ENCODE data around the gene FRAT2.
A peak's percentile ranks its signal among the peaks of the same experiment; 100 is the strongest.

The FRAT2 gene, protein sequence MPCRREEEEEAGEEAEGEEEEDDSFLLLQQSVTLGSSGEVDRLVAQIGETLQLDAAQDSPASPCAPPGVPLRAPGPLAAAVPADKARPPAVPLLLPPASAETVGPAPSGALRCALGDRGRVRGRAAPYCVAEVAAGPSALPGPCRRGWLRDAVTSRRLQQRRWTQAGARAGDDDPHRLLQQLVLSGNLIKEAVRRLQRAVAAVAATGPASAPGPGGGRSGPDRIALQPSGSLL

DNA sequence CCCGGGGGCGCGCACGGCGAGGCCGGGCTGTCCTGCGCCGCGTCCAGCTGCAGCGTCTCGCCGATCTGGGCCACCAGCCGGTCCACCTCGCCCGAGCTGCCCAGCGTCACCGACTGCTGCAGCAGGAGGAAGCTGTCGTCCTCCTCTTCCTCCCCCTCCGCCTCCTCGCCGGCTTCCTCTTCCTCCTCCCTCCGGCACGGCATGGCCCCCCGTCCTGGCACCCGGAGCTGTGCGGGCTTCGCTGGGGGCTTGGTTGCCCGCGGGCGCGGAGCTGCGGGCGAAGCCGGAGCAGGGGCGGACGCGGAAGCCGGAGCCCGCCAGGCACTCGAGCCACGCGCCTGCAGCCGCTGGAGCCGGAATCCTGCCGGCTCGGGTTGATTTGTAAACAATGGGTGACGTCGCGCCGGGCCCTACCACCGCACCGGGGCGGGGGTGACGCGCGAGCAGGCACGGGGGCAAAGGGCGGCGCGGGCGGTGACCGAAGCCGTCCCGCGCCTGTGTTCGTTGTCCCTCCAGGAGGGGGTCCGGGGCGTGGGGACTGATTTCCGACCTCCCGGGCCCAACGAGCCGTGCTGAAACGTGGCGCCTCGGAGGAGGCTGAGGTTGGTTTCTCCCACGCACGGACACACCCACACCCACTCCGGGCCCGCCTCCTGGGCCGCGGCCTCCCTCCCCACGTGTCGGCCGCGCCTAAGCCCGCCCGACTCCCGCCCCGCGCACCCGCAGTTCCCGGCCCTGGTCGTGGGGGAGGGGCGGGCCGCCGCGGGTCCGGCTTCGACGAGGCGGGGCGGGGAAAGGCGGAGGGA, at the start of gene FRAT2:
Gene FRAT2 (minus strand): TSS at position 360 of the 806 bp plus-strand sequence. CDS start 157 bp downstream, at position 203.
- peak; percentile 93 for DNase-seq

DNA sequence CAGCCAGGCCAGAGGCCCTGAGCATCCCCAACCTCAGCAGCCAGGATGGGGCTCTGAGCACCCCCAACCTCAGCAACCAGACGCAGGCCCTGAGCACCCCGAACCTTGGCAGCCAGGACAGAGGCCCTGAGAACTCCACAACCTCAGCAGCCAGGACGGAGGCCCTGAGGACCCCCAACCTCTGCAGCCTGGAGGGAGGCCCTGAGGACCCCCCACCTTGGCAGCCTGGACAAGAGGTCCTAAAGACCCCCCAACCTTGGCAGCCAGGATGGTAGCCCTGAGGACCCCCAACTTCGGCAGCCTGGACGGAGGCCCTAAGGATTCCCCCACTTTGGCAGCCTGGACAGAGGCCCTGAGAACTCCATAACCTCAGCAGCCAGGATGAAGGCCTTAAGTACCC, 49.6 kb upstream of the FRAT2 start:
- no peak for DNase-seq

DNA sequence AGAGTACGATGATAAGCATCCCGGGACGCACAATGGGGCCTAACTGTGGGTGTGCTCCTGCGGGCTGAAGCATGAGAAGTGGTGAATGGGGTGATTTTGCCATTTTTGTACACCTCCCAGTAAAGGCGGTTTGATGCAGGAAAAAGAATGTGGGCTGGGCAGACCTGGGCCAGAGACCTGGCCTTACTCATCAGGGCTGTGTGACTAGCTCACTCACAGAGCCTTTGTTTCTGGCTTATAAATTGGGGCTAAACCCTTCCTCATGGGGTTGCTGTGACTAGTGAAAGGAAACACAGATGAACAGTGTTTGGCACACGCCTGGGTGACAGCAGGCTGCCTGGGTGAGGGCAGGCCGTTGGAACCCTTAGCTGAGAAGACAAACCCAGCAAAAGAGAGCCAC, 48.6 kb upstream of the FRAT2 start:
- no peak for DNase-seq

DNA sequence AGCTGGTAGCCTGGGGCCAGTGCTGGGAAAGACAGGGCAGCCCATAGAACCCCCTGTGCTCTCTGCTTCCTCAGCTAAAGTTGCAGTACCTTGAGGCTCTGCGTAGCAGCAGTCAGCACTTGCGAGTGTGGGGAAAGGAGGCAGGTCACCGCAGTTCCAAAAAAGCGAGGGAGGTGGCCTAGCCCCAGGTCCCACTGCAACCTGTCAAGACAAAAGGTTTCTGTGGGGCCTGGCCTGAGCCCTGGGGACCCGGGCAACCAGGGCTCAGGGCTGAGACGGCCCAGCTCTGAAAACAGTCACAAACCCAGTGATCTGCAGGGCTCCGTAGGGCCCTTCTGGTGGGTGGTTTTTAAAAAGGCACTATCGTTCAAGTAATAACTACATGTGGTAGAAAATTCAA, 47.1 kb upstream of the FRAT2 start:
- DNase-seq: no peak

DNA sequence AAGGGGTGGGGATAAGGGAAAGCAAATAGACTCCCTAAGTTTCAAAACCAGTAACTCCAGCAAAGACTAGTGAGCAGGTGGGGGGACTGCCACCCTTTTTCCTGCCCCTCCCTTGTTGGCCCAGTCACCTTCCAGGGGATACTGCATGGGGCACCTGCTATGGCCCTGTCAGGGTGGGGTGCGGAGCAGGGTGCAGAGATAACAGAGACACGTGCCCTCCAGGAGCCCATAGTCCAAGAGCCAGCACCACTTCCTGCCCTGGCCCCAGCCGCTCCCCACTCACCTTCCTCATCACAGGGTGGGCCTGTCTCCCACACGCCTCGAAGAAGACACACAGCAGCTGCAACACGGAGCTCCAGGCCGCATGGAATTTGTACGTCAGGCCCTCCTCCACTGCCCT, 46.0 kb upstream of the FRAT2 start:
- DNase-seq: no peak

DNA sequence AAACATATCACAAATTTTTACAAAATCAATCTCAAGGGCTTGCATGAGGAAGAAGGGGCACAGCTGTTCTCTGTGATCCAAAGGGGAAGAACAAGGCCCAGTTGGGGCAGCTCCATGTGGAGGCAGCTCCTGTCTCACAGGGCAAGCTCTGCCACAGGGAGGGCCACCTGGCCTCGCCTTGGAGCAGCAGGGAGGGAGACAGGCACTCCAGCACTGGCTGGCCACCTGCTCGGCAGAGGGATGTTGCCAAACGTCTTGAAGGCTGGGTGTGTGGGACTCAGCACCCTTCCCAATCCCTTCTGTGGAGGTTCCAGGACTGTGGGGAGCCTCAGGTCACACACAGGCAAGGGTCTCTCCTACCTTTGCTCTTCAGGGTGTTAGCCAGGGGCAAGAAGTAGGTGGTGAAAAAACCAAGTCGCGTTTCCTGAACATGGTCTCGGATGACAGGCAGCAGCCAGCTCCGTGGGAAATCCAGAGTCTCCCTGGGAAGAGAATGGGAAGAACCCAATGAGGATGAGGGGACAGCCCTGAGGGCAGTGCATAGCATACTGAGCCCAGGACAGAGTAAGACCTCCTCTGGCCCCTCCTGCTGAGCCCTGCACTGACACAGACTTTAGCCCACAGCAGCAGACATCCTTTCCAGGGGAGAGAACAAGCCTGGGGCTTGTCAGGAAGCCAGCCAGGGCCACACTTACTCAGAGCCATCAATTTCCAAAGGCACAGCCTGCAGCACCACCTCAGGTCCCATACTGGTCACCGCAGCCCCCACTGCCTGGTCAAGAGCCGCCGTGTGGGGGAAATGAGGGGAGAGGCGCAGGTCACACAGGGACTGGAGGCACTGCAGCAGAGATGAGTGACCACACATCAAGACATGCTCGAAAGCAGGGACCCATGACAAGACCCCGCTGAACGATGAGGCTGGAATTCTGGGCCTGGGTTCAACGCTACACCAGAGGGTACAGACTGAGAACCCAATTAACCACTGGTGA, 44.7 kb upstream of the FRAT2 start:
- no peak for DNase-seq

DNA sequence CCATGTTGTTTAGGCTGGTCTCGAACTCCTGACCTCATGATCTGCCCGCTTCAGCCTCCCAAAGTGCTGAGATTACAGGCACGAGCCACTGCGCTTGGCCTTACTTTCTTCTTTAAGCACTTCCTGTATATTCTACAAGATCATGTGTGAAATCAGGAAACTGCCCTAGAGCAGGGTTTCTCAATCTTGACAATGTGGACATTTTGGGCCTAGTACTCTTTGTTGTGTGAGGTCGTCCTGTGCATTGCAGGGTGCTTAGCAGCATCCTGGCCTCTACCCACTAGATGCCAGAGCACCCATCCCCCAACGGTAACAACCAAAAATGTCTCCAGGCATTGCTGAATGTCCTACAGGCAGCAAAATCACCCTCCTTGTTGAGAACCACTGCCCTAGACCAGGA, 41.9 kb upstream of the FRAT2 start:
- DNase-seq: peak; percentile 25

DNA sequence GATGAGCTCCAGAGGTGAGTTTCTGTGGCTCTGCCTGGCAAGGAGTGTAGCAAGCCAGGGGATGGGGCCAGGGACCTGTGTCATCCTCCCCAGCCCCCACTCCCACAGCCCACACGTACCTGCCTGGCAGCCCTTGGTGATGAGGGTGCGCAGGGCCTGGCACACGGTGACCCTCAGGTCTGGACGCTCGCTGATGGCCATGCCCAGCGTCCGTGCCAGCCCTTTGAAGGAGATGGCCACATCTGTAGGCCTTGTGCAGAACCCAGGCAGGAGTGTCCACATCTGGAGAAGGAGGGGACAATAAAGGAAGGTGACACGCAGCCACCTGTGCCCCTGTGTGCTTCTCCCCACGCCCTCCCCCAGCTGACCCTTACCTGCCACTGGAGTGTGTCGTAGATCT, 38.9 kb upstream of the FRAT2 start:
- no peak for DNase-seq

DNA sequence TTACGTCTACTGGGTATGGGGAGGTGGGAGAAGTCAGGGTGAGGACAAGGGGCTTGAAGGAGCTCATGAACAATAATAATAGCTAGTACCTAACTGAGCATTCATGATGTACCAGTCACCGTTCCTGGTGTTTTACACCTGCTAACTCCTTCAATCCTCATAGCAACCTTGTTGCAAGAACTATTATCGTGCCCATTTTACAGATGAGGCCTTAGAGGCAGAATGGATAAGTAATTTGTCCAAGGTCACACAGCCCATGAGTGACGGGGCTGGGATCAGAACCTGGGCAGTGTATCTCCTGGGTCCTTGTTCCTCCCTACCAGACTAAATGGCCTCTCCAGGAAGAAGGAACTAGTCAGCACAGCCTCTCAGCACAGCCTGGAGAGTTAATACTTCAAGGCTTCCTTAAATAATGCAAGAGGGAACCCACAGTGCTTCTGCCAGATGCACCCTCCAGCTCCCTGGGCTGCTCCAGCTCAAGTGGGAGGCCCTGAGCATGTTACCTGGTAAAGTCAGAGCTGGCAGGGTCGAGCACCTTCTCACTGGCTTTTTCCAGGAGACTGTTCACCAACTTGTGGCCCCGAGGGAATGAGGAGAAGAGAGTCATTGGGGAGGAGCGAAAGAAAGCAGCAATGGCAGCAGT, 37.8 kb upstream of the FRAT2 start:
- no peak for DNase-seq

DNA sequence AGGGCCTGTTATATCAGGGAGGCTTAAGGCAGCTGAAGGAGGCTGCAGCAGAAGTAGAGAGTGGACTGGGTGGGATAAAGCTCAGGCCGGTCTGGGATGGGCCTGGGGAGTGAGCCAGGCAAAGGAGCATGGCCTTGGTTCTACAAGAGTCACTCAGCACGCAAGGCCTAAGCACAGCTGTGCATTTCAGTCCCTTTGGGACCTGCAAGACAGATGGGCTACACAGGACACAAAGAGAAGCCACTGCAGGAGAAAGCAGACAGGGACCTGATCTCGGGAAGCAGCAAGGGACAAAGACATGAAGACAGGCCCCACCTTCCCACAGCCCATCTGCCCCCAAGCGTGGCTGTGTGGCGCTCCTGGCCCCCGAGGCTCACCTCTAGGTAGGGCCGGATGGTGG, 37.2 kb upstream of the FRAT2 start:
- DNase-seq: no peak

DNA sequence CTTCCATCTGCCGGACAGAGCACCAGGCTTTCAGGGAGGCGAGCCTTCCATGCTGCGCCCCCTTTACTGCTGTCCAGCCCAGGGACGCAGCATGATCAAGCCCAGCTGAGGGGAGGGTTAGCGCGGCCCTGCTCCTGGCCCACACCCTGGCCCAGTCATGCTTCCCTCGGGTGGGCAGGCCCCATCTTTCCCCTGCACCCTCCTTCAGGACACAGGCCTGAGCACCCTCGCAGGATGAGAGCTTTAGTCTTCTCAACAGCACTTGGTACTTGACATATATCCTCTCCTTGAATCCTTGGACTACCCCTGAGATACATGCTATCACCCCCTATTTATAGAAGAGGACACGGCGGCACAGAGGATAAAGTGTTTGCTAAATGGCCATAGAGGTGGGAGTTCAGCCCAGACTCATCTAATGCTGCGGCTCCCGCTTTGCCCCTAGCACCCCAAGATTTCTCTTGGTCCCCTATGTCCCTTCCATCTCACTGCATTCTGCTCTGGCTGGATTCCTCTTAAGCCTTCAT, 32.7 kb upstream of the FRAT2 start:
- no peak for DNase-seq

DNA sequence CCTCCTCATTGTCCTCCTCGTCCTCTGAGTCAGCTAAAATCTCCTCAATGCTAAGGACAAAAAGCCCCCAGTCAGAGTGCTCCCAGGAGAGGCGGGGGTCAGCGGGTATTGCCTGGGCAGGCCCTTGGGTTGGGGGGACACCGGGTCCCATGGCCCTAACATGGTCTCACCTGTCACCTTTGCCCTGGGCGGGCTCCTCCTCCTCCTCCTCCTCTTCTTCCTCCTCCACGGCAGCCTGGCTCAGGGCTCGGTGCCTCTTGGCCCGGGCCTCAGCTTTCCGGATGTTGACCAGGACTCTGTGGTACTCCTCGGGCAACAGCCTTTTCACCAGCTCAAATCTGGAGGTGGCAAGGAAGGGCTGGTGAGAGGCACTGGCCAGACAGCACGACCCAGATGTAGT, 32.0 kb upstream of the FRAT2 start:
- DNase-seq: no peak

DNA sequence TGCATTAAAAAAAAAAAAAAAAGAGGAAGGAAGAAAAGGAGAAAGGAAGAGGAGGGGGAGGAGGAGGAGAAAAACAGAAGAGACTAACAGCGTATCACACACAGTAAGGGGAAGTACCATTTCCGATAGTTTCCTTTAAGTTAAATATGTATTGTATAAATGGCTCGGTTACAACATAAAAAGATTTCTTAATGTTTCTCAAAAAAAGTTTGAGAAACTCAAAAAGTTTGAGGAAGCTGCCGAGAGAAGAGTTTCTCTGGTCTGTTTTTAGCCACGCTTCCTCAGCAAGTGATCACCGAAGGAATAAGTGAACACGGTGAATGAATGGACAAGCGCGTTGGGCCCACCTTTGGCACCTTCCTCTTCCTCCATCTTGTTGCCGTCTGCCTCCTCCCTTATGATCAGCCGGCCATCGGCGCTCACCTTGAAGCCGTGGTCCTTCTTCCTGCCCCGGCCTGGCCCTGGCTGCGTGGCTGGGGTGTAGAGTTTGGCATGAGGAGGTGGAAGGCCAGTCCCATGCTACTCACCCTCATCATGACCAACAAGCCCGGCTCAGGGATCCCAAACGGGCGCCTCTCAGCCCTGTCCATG, 31.3 kb upstream of the FRAT2 start:
- peak; percentile 83 for DNase-seq

DNA sequence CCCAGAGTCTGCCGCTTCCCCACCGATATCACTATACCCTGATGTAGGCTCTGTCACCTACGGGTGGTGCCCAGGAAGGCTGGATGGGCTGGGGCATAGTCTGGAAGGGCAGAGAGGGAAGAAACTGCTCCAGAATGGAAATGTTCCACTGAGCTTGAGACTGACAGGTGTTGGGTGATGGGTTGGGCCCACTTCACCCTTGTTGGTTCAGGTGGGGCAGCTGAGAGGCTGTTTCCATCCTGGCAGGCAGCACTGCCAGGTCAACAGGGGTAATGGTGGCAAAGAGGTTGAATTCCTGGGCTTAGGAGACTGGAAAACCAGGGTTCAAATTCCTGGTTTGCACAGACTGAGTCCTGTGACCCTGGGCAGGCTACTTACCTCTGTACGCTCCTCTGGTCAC, 28.5 kb upstream of the FRAT2 start:
- no peak for DNase-seq

DNA sequence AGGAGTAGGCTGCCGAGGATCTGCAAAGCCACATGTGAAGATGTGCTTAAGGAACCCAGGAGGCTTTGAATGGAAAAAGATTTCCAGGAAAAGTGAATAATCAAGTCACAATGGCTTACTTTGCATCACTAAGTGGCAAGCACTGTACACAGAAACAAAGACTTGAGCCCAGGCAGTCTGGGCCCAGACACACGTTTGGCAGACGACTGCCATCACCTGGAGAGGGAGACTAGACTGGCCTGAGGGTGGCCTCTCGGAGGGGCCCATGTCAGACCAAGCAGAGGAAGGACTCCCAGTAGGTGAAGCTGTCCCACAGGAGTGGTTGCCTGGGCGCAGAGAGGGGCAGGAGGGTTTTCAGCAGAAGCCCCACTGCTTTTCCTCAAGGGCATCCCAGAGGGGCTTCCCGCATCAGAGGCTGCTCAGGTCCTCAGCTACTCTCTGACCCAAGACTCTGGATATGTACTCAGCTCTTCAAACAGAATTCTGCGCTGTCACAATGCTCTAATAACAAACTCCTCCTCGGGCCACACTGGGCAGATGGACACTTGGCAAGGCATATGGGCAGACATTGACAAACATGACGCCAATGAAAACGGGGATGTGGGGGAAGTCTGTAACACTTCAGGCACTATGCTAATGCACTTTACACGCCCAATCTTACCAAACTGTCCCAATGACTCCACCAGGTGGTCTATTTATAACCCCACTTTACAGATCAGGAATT, 27.9 kb upstream of the FRAT2 start:
- no peak for DNase-seq

DNA sequence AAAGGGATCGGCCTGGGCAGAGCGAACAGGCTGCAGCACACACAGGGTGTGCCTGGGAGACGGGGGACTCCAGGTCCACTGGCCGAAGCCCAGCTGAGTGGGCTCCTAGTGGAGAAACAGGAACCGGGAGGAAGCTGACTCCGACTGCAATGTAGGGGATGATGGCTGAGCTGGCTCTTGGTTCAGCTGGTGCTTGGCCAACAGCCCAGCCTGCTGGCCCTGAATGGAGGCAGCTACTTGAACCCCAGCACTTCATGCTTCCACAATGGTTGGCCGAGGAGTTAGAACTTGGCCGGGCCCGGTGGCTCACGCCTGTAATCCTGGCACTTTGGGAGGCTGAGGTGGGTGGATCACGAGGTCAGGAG, 27.0 kb upstream of the FRAT2 start:
- no peak for DNase-seq

DNA sequence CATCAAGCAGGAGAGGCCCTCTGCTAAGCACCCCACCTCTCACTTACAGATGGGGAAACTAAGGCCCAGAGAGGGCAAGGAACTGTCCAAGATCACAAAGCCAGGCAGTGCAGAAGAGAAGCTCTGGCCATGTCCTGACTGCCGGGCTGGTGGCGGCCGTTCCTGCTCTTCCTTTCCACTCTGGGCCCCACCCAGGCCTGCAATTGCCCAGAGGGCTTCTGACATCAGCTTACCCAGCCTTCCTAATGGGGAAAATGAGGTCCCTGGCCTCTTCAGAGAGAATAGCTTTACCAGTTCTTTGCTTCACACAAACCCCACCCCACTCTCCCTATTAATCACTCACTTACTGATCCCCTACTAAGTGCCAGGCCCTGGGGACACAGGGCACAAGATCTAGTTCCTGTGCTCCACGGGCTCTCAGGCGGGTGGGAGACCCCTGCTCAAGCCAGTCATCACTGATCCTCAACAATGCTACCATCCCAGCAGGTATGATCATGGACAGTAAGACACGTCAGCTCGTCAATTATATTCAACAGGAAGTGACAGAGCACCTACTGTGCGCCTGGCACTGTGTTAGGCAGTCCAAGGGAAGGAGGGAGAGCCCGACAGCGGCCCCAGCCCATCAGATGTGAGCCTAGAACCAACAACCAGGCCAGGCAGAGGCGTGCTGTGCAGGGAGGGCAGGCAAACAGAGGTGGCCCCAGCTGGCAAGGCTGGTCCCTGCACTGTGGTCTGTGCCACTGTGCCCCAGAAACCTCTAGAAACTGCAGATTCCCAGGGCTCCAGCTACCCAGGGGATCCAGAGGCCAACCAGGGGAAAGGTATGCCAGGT, 26.4 kb upstream of the FRAT2 start:
- DNase-seq: no peak

DNA sequence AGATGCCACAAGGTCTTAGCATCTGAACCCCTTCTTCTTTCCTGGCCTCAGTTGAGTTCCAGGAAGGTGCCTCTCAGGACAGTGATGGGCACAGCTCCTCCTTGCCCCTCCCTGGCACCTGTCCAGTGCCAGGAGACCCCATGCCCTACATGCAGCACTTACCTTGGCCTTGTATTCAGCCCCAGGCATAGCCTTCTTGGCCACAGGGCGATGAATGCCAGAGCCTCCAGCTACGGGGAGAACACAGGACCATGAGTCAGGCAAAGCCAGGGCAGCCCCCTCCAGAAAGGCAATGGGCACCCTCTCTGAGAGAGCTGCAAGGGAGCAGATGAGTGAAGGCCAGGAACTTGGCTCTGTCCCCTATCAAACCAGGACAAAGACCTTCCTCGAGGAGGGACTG, 24.3 kb upstream of the FRAT2 start:
- DNase-seq: no peak

DNA sequence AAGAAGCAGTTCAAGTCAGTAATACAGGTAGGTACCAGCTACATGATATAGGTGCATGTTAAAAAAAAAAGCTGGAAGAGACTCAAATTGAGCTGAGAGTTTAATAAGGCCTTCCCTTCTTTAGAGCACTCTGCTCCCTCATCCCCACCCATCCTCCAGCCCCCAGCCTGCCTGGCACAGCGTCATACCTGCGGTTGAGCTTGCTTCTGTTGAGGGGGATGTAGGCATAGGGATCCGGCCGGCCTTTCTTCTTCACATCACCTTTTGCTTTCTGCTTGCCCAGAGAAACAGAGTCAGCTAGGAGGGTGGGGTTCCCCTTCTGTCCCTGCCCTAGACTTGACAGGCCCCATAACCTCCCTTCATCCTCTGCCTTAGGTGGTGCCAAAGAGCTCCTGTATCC, 23.8 kb upstream of the FRAT2 start:
- DNase-seq: no peak

DNA sequence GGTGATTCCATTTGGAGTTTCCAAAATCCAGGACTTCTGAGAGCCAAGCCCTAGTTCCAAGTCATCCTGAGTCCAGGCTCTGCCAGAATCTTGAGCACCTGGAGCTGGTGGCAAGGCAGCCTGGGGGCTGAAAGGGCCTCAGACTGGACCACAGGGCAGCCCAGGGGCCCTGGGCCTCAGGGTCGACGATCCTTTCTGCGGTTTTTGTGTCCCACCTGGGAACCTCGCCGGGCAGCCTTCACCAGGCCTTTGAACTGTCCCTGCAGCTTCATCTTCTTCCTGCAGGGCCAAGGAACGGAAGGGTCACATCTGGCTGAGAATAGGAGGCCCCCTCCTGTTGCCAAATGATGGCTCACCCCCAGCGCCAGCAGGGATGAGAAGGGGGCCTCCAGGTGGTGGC, 22.4 kb upstream of the FRAT2 start:
- DNase-seq: no peak
